Activated CD4-positive, alpha-beta T cell treated with anti-CD3 and anti-CD28 coated beads, Interleukin-2, amount 10 ng/mL, durations not matched to agents 7 days and 5 days (primary cell): ENCODE data around the gene LPAR2. TPM values are rescaled to one million over a fixed set of nuclear protein-coding genes. Genes with fewer than 3 reads are reported as not detected.
A peak's percentile ranks its signal among the peaks of the same experiment; 100 is the strongest.

Experiments
- CTCF ChIA-PET: fragments of 350-600 bp; sonication (Branson Sonifier 250); formaldehyde crosslinking; loops from one replicate; lab custom pipeline; 2021; ENCODE audit warnings: antibody characterized with exemption; lab: Charles Lee
- POLR2A ChIA-PET: fragments of 350-600 bp; sonication (Branson Sonifier 250); formaldehyde crosslinking; loops from one replicate; lab custom pipeline; 2021; ENCODE audit warnings: antibody characterized with exemption; lab: Charles Lee
- DNase-seq: peaks from one replicate; pipeline ENCODE4 v3.0.0-alpha.2; 2020
- H3K27ac Mint-ChIP-seq: one replicate; pipeline ENCODE4 v1.8.0; 2021; ENCODE audit warnings: mild to moderate bottlenecking, moderate library complexity, mixed read lengths
- H3K27me3 Mint-ChIP-seq: one replicate; pipeline ENCODE4 v1.8.0; 2021; ENCODE audit warnings: mixed read lengths
- H3K36me3 Mint-ChIP-seq: one replicate; pipeline ENCODE4 v1.8.0; 2021; ENCODE audit warnings: low read depth, mixed read lengths
- H3K4me1 Mint-ChIP-seq: one replicate; pipeline ENCODE4 v1.8.0; 2021; ENCODE audit warnings: mixed read lengths
- H3K4me3 Mint-ChIP-seq: one replicate; pipeline ENCODE4 v1.8.0; 2021; ENCODE audit warnings: mild to moderate bottlenecking, moderate library complexity, mixed read lengths
- H3K9me3 Mint-ChIP-seq: one replicate; pipeline ENCODE4 v1.8.0; 2021; ENCODE audit warnings: mixed read lengths
- total RNA-seq, 2 experiments: library from RNA; stranded (reverse); gene quantifications; one replicate each; pipeline ENCODE4 v1.2.3, GENCODE V29; 2021

Gene LPAR2
- total RNA-seq, 2 experiments from 2014 or later, result 54.1 to 59.4 TPM

- peak overlapping the region; percentile 93 for H3K4me3 Mint-ChIP-seq
- peaks cover 24% of the 10 kb centered on the region for H3K4me1 Mint-ChIP-seq
- CTCF ChIA-PET, result interaction anchor here (0.9 to 2.6 kb wide), 7 partner anchors 7 to 129 kb away, joined by 3 to 16 read pairs (median 4); partner anchors contain the start of genes GMIP and ZNF14
- no peaks in the 10 kb centered on the region for H3K9me3 Mint-ChIP-seq
- POLR2A ChIA-PET, result interaction anchor here (0.6 to 1.1 kb wide), 2 partner anchors 75 to 159 kb away, joined by 3 read pairs; no protein-coding TSS in a partner anchor
- peak; percentile 56 for DNase-seq
- peaks cover 49% of the 10 kb centered on the region for H3K36me3 Mint-ChIP-seq
- peak overlapping the region; percentile 96 for H3K27ac Mint-ChIP-seq
- no peaks in the 10 kb centered on the region for H3K27me3 Mint-ChIP-seq
Observed at GRCh38 chr19:19661675-19662251, 33.7 kb upstream of the LPAR2 start.

- POLR2A ChIA-PET, result no interaction called here
- peaks cover 22% of the 10 kb centered on the region for H3K4me1 Mint-ChIP-seq
- CTCF ChIA-PET, result interaction anchor here (0.5 to 2.6 kb wide), 7 partner anchors 10 to 526 kb away, joined by 3 to 16 read pairs (median 5); partner anchors contain the start of gene GMIP
- peak overlapping the region; percentile 93 for H3K4me3 Mint-ChIP-seq
- H3K9me3 Mint-ChIP-seq, result no peaks in the 10 kb centered on the region
- H3K27ac Mint-ChIP-seq, result peak overlapping the region; percentile 96
- H3K36me3 Mint-ChIP-seq, result peaks cover 52% of the 10 kb centered on the region
- no peak for DNase-seq
- no peaks in the 10 kb centered on the region for H3K27me3 Mint-ChIP-seq
Observed at GRCh38 chr19:19661141-19661674, 33.2 kb upstream of the LPAR2 start.

- Mint-ChIP-seq H3K27ac (no peak overlapping the region), H3K9me3 (no peaks in the 10 kb centered on the region), H3K4me1 (peaks cover 22% of the 10 kb centered on the region), H3K27me3 (no peaks in the 10 kb centered on the region), H3K4me3 (no peak overlapping the region), H3K36me3 (peaks cover 51% of the 10 kb centered on the region)
- DNase-seq, result no peak
- POLR2A ChIA-PET, result no interaction called here
- CTCF ChIA-PET, result interaction anchor here (0.8 to 2.6 kb wide), 5 partner anchors 10 to 127 kb away, joined by 3 to 9 read pairs (median 4); partner anchors contain the start of gene GMIP
Observed at GRCh38 chr19:19659646-19660245, 31.7 kb upstream of the LPAR2 start.

GRCh38 chr19:19657397-19657783, 29.4 kb upstream of the LPAR2 start:
- ChIA-PET CTCF (interaction anchor here (0.5 to 1.3 kb wide), 2 partner anchors 9 to 499 kb away, joined by 3 to 4 read pairs; no protein-coding TSS in a partner anchor), POLR2A (no interaction called here)
- Mint-ChIP-seq H3K9me3 (no peaks in the 10 kb centered on the region), H3K36me3 (peaks cover 60% of the 10 kb centered on the region), H3K27ac (no peak overlapping the region), H3K4me1 (peaks cover 15% of the 10 kb centered on the region), H3K27me3 (no peaks in the 10 kb centered on the region), H3K4me3 (no peak overlapping the region)
- no peak for DNase-seq

GRCh38 chr19:19656451-19657396, 28.7 kb upstream of the LPAR2 start:
- no peak overlapping the region for H3K27ac Mint-ChIP-seq
- ChIA-PET CTCF (interaction anchor here (0.5 to 1.3 kb wide), 2 partner anchors 8 to 499 kb away, joined by 3 to 4 read pairs; no protein-coding TSS in a partner anchor), POLR2A (no interaction called here)
- no peak for DNase-seq
- H3K4me1 Mint-ChIP-seq, result peaks cover 9% of the 10 kb centered on the region
- H3K4me3 Mint-ChIP-seq, result no peak overlapping the region
- peaks cover 58% of the 10 kb centered on the region for H3K36me3 Mint-ChIP-seq
- no peaks in the 10 kb centered on the region for H3K27me3 Mint-ChIP-seq
- H3K9me3 Mint-ChIP-seq, result no peaks in the 10 kb centered on the region

- Mint-ChIP-seq H3K4me3 (no peak overlapping the region), H3K9me3 (no peaks in the 10 kb centered on the region), H3K36me3 (peaks cover 57% of the 10 kb centered on the region), H3K27me3 (no peaks in the 10 kb centered on the region), H3K4me1 (no peaks in the 10 kb centered on the region), H3K27ac (peak overlapping the region; percentile 13)
- POLR2A ChIA-PET, result no interaction called here
- CTCF ChIA-PET, result interaction anchor here (2.1 kb wide), 1 partner anchor 12 kb away, joined by 6 read pairs; the partner anchor contains the start of gene GMIP
- no peak for DNase-seq
Observed at GRCh38 chr19:19655641-19656343, 27.8 kb upstream of the LPAR2 start.

GRCh38 chr19:19655051-19655594, 27.1 kb upstream of the LPAR2 start:
- DNase-seq, result no peak
- no peaks in the 10 kb centered on the region for H3K9me3 Mint-ChIP-seq
- CTCF ChIA-PET, result interaction anchor here (0.6 to 2.1 kb wide), 6 partner anchors 7 to 122 kb away, joined by 3 to 6 read pairs (median 4); partner anchors contain the start of gene GMIP
- POLR2A ChIA-PET, result no interaction called here
- peaks cover 64% of the 10 kb centered on the region for H3K36me3 Mint-ChIP-seq
- peak overlapping the region; percentile 13 for H3K27ac Mint-ChIP-seq
- H3K27me3 Mint-ChIP-seq, result no peaks in the 10 kb centered on the region
- H3K4me1 Mint-ChIP-seq, result no peaks in the 10 kb centered on the region
- H3K4me3 Mint-ChIP-seq, result no peak overlapping the region

- no peaks in the 10 kb centered on the region for H3K9me3 Mint-ChIP-seq
- H3K36me3 Mint-ChIP-seq, result peaks cover 66% of the 10 kb centered on the region
- H3K27ac Mint-ChIP-seq, result no peak overlapping the region
- no peak for DNase-seq
- H3K4me3 Mint-ChIP-seq, result no peak overlapping the region
- ChIA-PET CTCF (interaction anchor here (0.6 to 2.1 kb wide), 5 partner anchors 8 to 122 kb away, joined by 3 to 6 read pairs (median 4); partner anchors contain the start of gene GMIP), POLR2A (no interaction called here)
- no peaks in the 10 kb centered on the region for H3K27me3 Mint-ChIP-seq
- no peaks in the 10 kb centered on the region for H3K4me1 Mint-ChIP-seq
Observed at GRCh38 chr19:19654441-19654840, 26.4 kb upstream of the LPAR2 start.

GRCh38 chr19:19653597-19654147, 25.7 kb upstream of the LPAR2 start:
- Mint-ChIP-seq H3K27me3 (no peaks in the 10 kb centered on the region), H3K9me3 (no peaks in the 10 kb centered on the region), H3K36me3 (peaks cover 67% of the 10 kb centered on the region), H3K27ac (no peak overlapping the region), H3K4me3 (no peak overlapping the region), H3K4me1 (no peaks in the 10 kb centered on the region)
- ChIA-PET POLR2A (no interaction called here), CTCF (interaction anchor here (0.8 to 2.1 kb wide), 6 partner anchors 9 to 121 kb away, joined by 3 to 6 read pairs (median 3); partner anchors contain the start of gene GMIP)
- no peak for DNase-seq

- no peak overlapping the region for H3K4me3 Mint-ChIP-seq
- H3K36me3 Mint-ChIP-seq, result peaks cover 61% of the 10 kb centered on the region
- H3K4me1 Mint-ChIP-seq, result no peaks in the 10 kb centered on the region
- ChIA-PET CTCF (interaction anchor here (0.6 to 1.5 kb wide), 3 partner anchors 9 to 469 kb away, joined by 3 to 4 read pairs (median 3); partner anchors contain the start of gene GMIP), POLR2A (no interaction called here)
- H3K27me3 Mint-ChIP-seq, result no peaks in the 10 kb centered on the region
- no peaks in the 10 kb centered on the region for H3K9me3 Mint-ChIP-seq
- no peak for DNase-seq
- H3K27ac Mint-ChIP-seq, result no peak overlapping the region
Observed at GRCh38 chr19:19652482-19653295, 24.7 kb upstream of the LPAR2 start.
